Adrenal gland (tissue), 19 donors: ENCODE data around the gene FAM50A. TPM values are rescaled to one million over a fixed set of nuclear protein-coding genes. Genes with fewer than 3 reads are reported as not detected.
"Not testable (repeated sequence)": the region's sequence is repeated elsewhere in the genome, so short reads cannot be mapped to it uniquely, and the experiment has no call there.

Source experiments
- DNase-seq, 7 donors: peaks; one replicate each; pipeline ENCODE4 v3.0.0-alpha.2; 2019 to 2020
- H3K27ac ChIP-seq, 5 donors: fragments of 200-600 bp; sonication (generic) in 4 of 5; 1 replicate in 3 of 5; 2 replicates in 2 of 5; pipeline versions ENCODE4 v1.5.1 to v1.8.0; 2016 to 2020; ENCODE audit warnings: mild to moderate bottlenecking in 1 of 5
- H3K27me3 ChIP-seq: fragments of 200-600 bp; 2 replicates; pipeline ENCODE4 v1.8.0; 2021
- H3K36me3 ChIP-seq, 2 donors: fragments of 200-600 bp; replicated peaks in 1 of 2; 1 replicate in 1 of 2; 2 replicates in 1 of 2; pipeline versions ENCODE4 v1.5.1 to v1.8.0; 2018 to 2022
- H3K4me1 ChIP-seq, 2 donors: fragments of 200-600 bp; replicated peaks in 1 of 2; 1 replicate in 1 of 2; 2 replicates in 1 of 2; pipeline versions ENCODE4 v1.5.1 to v1.8.0; 2018 to 2021
- H3K4me3 ChIP-seq, 4 donors: fragments of 200-600 bp; sonication (generic) in 3 of 4; one replicate each; pipeline ENCODE4 v1.5.1; 2016 to 2018
- H3K9me3 ChIP-seq, 3 donors: fragments of 200-600 bp; sonication (generic) in 1 of 3; replicated peaks in 1 of 3; 1 replicate in 2 of 3; 2 replicates in 1 of 3; pipeline versions ENCODE4 v1.5.1 to v1.8.0; 2016 to 2021
- CTCF ChIP-seq, 6 experiments: fragments of 450-650 bp in 4 of 6; fragments of 200-600 bp in 2 of 6; sonication (generic) in 1 of 6; IDR thresholded peaks; 1 replicate in 5 of 6; 2 replicates in 1 of 6; pipeline versions ENCODE4 v1.5.1 to v1.8.0; 2016 to 2021; ENCODE audit warnings: antibody characterized with exemption in 6 of 6, mild to moderate bottlenecking in 2 of 6, moderate library complexity in 1 of 6
- POLR2A ChIP-seq, 2 donors: fragments of 450-650 bp; IDR thresholded peaks; one replicate each; pipeline ENCODE4 v1.6.1; 2017; ENCODE audit warnings: antibody characterized with exemption in 2 of 2, mild to moderate bottlenecking in 2 of 2, moderate library complexity in 1 of 2
- WGBS, 4 donors: extraction: QIAGEN DNeasy Blood & Tissue Kit in 2 of 4; methylation state at CpG; one replicate each; pipeline versions ENCODE4 v1.1.5 to v1.1.7; 2013 to 2017; 5-methylcytosine and 5-hydroxymethylcytosine counted together
- intact Hi-C, 2 donors: fragments of 100-400 bp; cut with DNase I; formaldehyde crosslinking; loops; one replicate each; pipeline versions ENCODE4 v1.14.1 to v1.15.0; 2022 to 2023
- long read RNA-seq, 10 donors: library from polyadenylated mRNA in 3 of 10; unstranded in 2 of 10; stranded (forward) in 1 of 10; transcript quantifications; one replicate each; pipeline ENCODE4 v2.0.0 and lab custom pipeline, GENCODE V29; 2021 to 2026
- polyA plus RNA-seq, 3 donors: library from polyadenylated mRNA; stranded (reverse); fragments of 200-250 nt in 2 of 3; fragments of 350-450 nt in 1 of 3; fragmentation: Illumina TruSeq in 1 of 3; extraction: RNeasy Lipid Tissue Mini Kit (QIAGEN cat#74804) in 1 of 3; gene quantifications; one replicate each; pipeline ENCODE4 v1.2.3, GENCODE V29; 2013 to 2014
- total RNA-seq, 9 donors: library from RNA; depleted of rRNA in 4 of 9; stranded (reverse); fragments of >200 nt in 4 of 9; fragments of 120-200 nt in 1 of 9; fragmentation: NEBNext Ultra II Directional in 1 of 9; extraction: Animal tissue kit (Norgen Biotek cat#: 25700) in 1 of 9; gene quantifications; one replicate each; pipeline versions ENCODE4 v1.1.0 to v1.2.4, GENCODE V29; 2013 to 2023
- donor health status: healthy with polysubstance abuse.
- donor health status: Bipolar disorder and iron deficiency.
- donor health status: DM: yes; HTN: yes; CAD: no.
- donor health status: DM: no; HTN: no; CAD: no.
- donor health status: DM: no; HTN: no; CAD: no.
- donor health status: DM: yes; HTN: yes; CAD: no.

Gene FAM50A
- total RNA-seq = 10 to 100 TPM; 25.1 to 74.5 (median 51.1) TPM
- polyA plus RNA-seq = 100 to 1,000 TPM; 104 to 451 (median 241) TPM
- long read RNA-seq, donor 1, transcript FAM50A-202 (13 exons, 1,352 nt) = major isoform, 15 of 46 reads
- long read RNA-seq, donor 1, partial matches to known transcripts = 30 of 46 reads
- long read RNA-seq, donor 1, other reads (novel, unspliced or antisense) = 0 of 46 reads
- long read RNA-seq, donor 2, transcript FAM50A-202 (13 exons, 1,352 nt) = major isoform, 8 of 23 reads
- long read RNA-seq, donor 2, partial matches to known transcripts = 15 of 23 reads
- long read RNA-seq, donor 2, other reads (novel, unspliced or antisense) = 0 of 23 reads
- long read RNA-seq, donor 3, transcript FAM50A-202 (13 exons, 1,352 nt) = major isoform, 11 of 21 reads
- long read RNA-seq, donor 3, partial matches to known transcripts = 9 of 21 reads
- long read RNA-seq, donor 3, other reads (novel, unspliced or antisense) = 0 of 21 reads
- long read RNA-seq, donor 4, transcript FAM50A-202 (13 exons, 1,352 nt) = major isoform, 43 of 57 reads
- long read RNA-seq, donor 4, partial matches to known transcripts = 2 of 57 reads
- long read RNA-seq, donor 4, other reads (novel, unspliced or antisense) = 12 of 57 reads
- long read RNA-seq, donor 5, transcript FAM50A-202 (13 exons, 1,352 nt) = major isoform, 89 of 108 reads
- long read RNA-seq, donor 5, transcript FAM50A-203 (12 exons, 1,470 nt) = minor isoform, 8 of 108 reads
- long read RNA-seq, donor 5, partial matches to known transcripts = 1 of 108 reads
- long read RNA-seq, donor 5, other reads (novel, unspliced or antisense) = 10 of 108 reads
- long read RNA-seq, donor 6, transcript FAM50A-202 (13 exons, 1,352 nt) = major isoform, 24 of 32 reads
- long read RNA-seq, donor 6, partial matches to known transcripts = 4 of 32 reads
- long read RNA-seq, donor 6, other reads (novel, unspliced or antisense) = 3 of 32 reads
- long read RNA-seq, donor 7, transcript FAM50A-202 (13 exons, 1,352 nt) = major isoform, 6 of 28 reads
- long read RNA-seq, donor 7, partial matches to known transcripts = 22 of 28 reads
- long read RNA-seq, donor 7, other reads (novel, unspliced or antisense) = 0 of 28 reads
- long read RNA-seq, donor 8, transcript FAM50A-202 (13 exons, 1,352 nt) = major isoform, 16 of 49 reads
- long read RNA-seq, donor 8, partial matches to known transcripts = 27 of 49 reads
- long read RNA-seq, donor 8, other reads (novel, unspliced or antisense) = 5 of 49 reads
- long read RNA-seq, donor 9, partial matches to known transcripts = 12 of 16 reads
- long read RNA-seq, donor 9, other reads (novel, unspliced or antisense) = 0 of 16 reads
- long read RNA-seq, donor 10, transcript FAM50A-202 (13 exons, 1,352 nt) = major isoform, 5 of 23 reads
- long read RNA-seq, donor 10, partial matches to known transcripts = 18 of 23 reads
- long read RNA-seq, donor 10, other reads (novel, unspliced or antisense) = 0 of 23 reads

- Histone ChIP-seq H3K4me1 (peaks cover 0 to 15% of the 10 kb centered on the region in 2 donors), H3K9me3 (no peaks in the 10 kb centered on the region), H3K36me3 (peaks cover 0 to 45% of the 10 kb centered on the region in 2 donors), H3K4me3 (peak within 1 kb of the TSS in 3 of 4 donors; percentile 24 to 65 (median 56)), H3K27me3 (no peaks in the 10 kb centered on the region), H3K27ac (peak within 1 kb of the TSS in 4 of 5 donors; percentile 75 to 92 (median 82))
- peak in 2 of 6 experiments; percentile 10 to 23 for TF ChIP-seq CTCF (IDR thresholded peaks at IDR 0.05)
- peak; percentile 52 to 61 for TF ChIP-seq POLR2A (IDR thresholded peaks at IDR 0.05)
- 1 to 45% (median 23%) methylated on average over 13 to 70 of the region's 94 CpGs; no CpG with 5 or more reads in 1 of the 4 donors for WGBS, 4 donors
- peak; percentile 68 to 87 (median 80) for DNase-seq
- intact Hi-C loops = no loop called here
Measured at GRCh38 chrX:154443992-154444754, at the start of gene FAM50A. Gene FAM50A (plus strand): TSS chrX:154444141. CDS start chrX:154444236, 95 bp downstream.

- H3K9me3 ChIP-seq, H3K27ac ChIP-seq, H3K27me3 ChIP-seq, H3K4me3 ChIP-seq, H3K4me1 ChIP-seq: not testable (repeated sequence)
- WGBS, 4 donors = 91 to 95% (median 92%) methylated on average over 15 to 17 of the region's 17 CpGs
- peak in 1 of 7 donors; percentile 18 for DNase-seq
- peaks cover 0 to 23% of the 10 kb centered on the region in 2 donors for H3K36me3 ChIP-seq
- intact Hi-C loops = loop anchor here in 1 of 2 donors (5.0 kb wide), 1 partner anchor 136 kb away; no protein-coding TSS in a partner anchor
Measured at GRCh38 chrX:154396363-154396762, 47.6 kb upstream of the FAM50A start.

- H3K27me3 ChIP-seq = no peaks in the 10 kb centered on the region
- intact Hi-C loops = loop anchor here in 1 of 2 donors (5.0 kb wide), 1 partner anchor 135 kb away; no protein-coding TSS in a partner anchor
- peak in 6 of 7 donors; percentile 65 to 85 (median 70) for DNase-seq
- peak overlapping the region; percentile 88 to 99 (median 98) for H3K27ac ChIP-seq
- TF ChIP-seq POLR2A (IDR thresholded peaks at IDR 0.05) (no peak), CTCF (IDR thresholded peaks at IDR 0.05) (no peak)
- peak overlapping the region in 2 of 4 donors; percentile 15 to 59 for H3K4me3 ChIP-seq
- no peaks in the 10 kb centered on the region for H3K9me3 ChIP-seq
- peaks cover 0 to 23% of the 10 kb centered on the region in 2 donors for H3K36me3 ChIP-seq
- WGBS, 4 donors = 11 to 59% (median 43%) methylated on average over 11 to 53 of the region's 53 CpGs
- H3K4me1 ChIP-seq = peaks cover 0 to 8% of the 10 kb centered on the region in 2 donors
Measured at GRCh38 chrX:154396973-154397887, 46.7 kb upstream of the FAM50A start.
